ENCODE results near the gene DGCR8.

The DGCR8 gene

DNA sequence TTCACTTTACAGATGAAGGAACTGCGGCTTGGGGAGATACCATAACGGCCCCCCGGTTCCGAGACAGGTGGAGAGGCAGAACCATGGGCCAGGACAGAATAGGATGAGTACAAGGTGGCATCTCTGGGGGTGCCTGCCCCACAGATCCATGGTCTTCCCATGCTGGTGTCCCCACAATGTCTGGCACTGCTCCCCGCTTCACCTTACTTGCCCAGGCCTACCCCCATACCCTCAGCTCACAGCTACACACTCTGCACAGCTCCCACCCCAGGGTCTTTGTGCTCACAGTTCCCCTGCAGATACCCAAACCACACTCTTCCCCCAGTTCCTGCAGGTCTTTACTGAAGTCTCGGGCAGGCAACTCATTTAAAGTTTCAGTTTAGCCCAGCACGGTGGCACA is 11.4 kb upstream of the DGCR8 start:
- DNase-seq: no peak
- Mint-ChIP-seq H3K4me1 (ENCODE audit: low read depth) (no peaks in the 10 kb centered on the region), H3K9me3 (no peaks in the 10 kb centered on the region), H3K27ac (no peak overlapping the region), H3K27me3 (no peaks in the 10 kb centered on the region), H3K36me3 (ENCODE audit: low read depth) (peaks cover 16% of the 10 kb centered on the region), H3K4me3 (no peak overlapping the region)

DNA sequence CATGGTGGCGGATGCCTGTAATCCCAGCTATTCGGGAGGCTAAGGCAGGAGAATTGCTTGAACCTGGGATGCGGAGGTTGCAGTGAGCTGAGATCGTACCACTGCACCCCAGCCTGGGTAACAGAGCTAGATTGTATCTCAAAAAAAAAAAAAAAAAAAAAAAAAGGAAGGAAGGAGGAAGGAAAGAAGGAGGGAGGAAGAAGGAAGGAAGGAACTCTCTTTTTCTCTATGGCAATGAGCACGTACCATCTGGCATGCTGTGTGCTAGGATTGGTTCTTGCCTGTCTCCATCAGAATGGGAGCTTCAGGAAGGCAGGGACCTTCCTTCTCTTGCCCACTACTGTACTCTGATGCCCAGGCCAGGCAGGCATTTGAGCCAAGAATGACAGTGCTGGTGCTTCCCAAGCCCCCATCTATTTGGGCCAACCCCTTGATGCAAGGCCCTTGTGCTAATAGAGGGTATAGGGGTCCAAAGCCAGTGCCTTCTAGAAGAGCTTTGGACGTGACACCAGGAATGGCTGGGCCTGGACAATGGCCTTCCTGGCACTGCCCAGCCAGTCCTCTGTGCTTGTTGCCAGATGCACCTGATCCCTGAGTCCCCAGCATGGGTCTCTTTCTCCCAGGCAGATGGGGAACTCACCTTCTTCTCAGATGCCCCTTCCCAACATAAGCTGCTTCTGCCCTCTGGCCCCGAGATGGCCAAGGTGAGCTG is 10.6 kb upstream of the DGCR8 start:
- Mint-ChIP-seq H3K36me3 (ENCODE audit: low read depth) (peaks cover 8% of the 10 kb centered on the region), H3K27me3 (no peaks in the 10 kb centered on the region), H3K4me3 (no peak overlapping the region), H3K4me1 (ENCODE audit: low read depth) (no peaks in the 10 kb centered on the region), H3K9me3 (no peaks in the 10 kb centered on the region), H3K27ac (no peak overlapping the region)
- DNase-seq: no peak

DNA sequence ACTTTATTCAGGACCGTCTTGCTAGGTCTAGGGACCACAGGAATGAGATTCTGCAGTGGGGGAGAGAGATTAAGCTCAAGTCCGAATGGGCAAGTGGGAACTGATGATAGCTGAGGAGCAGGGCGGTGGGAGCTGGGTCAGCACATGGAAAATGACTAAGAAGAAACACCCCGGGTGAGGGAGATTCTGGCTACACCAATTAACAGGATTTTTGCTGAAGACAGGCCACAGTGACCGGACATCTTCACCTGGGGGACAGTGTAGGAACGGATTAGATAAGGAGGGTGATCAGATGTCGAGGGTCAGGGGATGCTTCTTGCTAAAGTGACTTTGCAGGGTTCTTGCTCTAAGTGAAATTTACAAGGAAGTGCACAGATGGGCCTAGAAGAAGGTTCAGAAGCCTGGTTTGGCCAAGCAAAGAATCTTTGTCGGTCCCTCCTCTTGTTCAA is 8.5 kb upstream of the DGCR8 start:
- no peak overlapping the region for H3K4me3 Mint-ChIP-seq
- no peaks in the 10 kb centered on the region for H3K9me3 Mint-ChIP-seq
- no peaks in the 10 kb centered on the region for H3K27me3 Mint-ChIP-seq
- H3K4me1 Mint-ChIP-seq (ENCODE audit: low read depth): no peaks in the 10 kb centered on the region
- no peak overlapping the region for H3K27ac Mint-ChIP-seq
- no peak for DNase-seq
- H3K36me3 Mint-ChIP-seq (ENCODE audit: low read depth): no peaks in the 10 kb centered on the region

DNA sequence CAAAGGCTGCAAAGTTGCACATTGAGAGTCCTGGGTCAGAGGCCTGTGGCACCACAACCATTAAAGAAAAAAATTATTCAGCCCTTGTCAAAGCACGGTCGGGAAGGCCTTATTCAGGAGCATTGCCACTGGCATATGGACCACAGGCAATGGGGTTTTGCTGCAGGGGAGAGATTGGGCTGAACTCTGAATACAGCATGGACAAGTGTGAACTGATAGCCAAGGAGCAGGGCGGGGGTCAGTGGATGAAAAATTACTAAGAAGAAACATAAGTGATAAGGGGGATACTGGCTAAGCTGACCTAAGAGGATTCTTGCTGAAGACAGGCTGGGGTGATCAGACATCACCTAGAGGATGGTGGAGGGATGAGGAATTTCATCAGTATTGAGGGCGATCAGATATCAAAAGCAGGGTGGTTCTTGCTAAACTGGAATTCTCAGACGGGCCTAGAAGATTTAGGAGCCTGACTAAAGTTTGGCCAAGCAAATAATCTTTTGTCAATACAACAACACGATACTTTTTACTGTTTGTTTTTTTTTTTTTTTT is 3.3 kb upstream of the DGCR8 start:
- no peak for DNase-seq
- no peak overlapping the region for H3K27ac Mint-ChIP-seq

DNA sequence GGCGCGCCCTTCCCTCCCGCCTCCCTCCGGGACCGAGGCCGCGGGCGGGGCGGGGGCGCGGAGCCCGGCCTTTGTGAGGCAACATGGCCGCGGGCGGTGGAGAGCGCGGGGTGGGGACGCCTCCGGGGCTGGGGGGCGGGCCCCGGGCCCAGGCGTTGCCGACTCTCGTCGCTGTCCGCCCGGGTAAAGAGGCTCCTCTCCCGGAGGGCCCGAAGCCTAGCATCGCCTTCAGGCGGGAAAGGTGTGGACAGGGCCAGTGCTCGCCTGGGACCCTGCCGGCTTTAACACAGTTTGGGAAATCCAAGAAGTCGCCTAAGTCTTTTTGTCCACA is 369 bp downstream of the DGCR8 start:
- Mint-ChIP-seq H3K27me3 (no peaks in the 10 kb centered on the region), H3K4me3 (peak overlapping the region; percentile 89), H3K4me1 (ENCODE audit: low read depth) (peaks cover 44% of the 10 kb centered on the region), H3K27ac (peak overlapping the region; percentile 90), H3K9me3 (no peaks in the 10 kb centered on the region), H3K36me3 (ENCODE audit: low read depth) (peaks cover 48% of the 10 kb centered on the region)
- peak; percentile 85 for DNase-seq

More for the DNA sequence above, 3.3 kb upstream of the DGCR8 start:
- no peaks in the 10 kb centered on the region for H3K9me3 Mint-ChIP-seq
- no peak overlapping the region for H3K4me3 Mint-ChIP-seq
- H3K36me3 Mint-ChIP-seq (ENCODE audit: low read depth): peaks cover 17% of the 10 kb centered on the region
- H3K4me1 Mint-ChIP-seq (ENCODE audit: low read depth): peaks cover 11% of the 10 kb centered on the region
- no peaks in the 10 kb centered on the region for H3K27me3 Mint-ChIP-seq

DNA sequence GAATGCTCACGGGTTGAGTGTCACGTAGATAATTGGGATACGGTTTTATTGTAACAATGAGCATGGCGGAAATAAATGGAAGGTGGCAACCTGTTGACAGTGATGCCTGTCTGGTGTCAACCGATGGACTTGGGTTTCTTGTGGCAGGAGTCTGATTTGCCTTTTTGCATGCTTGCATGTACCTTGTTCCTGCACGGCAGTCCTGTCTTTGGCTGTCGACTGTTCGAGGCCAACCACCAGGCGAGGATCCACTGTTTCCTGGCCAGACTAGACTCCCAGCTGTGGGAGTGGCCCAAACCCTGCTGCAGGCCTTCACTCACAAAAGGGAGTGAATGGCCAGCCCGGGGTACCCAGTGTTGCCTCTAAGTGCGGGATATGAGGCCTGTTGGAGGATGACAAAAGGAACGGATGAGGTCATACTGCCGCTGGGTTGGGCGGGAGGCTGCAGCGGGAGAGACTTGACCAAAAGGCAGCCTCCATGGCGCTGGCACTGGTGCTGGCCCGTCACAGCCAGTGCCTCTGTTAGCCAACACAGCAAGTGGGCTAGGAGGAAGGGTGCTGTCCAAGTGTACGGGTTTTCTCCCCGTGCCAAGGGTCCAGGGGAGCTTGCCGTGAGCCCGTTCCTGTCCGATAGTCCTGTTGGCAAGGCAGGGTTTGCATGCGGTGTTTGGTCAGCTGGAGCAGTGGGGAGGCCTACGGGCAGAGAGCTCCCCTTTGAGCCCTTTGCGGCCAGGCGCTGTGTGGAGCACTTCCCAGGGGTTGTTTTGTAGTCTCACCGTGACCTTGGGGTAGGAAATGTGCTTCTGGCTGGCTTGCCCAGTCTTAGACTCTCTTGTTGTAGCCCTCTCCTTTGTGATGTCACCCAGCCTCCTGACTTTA is 974 bp downstream of the DGCR8 start:
- peaks cover 44% of the 10 kb centered on the region for H3K4me1 Mint-ChIP-seq (ENCODE audit: low read depth)
- H3K36me3 Mint-ChIP-seq (ENCODE audit: low read depth): peaks cover 54% of the 10 kb centered on the region
- H3K27ac Mint-ChIP-seq: peak overlapping the region; percentile 90
- H3K27me3 Mint-ChIP-seq: no peaks in the 10 kb centered on the region
- H3K9me3 Mint-ChIP-seq: no peaks in the 10 kb centered on the region
- DNase-seq: peak; percentile 45
- peak overlapping the region; percentile 89 for H3K4me3 Mint-ChIP-seq

DNA sequence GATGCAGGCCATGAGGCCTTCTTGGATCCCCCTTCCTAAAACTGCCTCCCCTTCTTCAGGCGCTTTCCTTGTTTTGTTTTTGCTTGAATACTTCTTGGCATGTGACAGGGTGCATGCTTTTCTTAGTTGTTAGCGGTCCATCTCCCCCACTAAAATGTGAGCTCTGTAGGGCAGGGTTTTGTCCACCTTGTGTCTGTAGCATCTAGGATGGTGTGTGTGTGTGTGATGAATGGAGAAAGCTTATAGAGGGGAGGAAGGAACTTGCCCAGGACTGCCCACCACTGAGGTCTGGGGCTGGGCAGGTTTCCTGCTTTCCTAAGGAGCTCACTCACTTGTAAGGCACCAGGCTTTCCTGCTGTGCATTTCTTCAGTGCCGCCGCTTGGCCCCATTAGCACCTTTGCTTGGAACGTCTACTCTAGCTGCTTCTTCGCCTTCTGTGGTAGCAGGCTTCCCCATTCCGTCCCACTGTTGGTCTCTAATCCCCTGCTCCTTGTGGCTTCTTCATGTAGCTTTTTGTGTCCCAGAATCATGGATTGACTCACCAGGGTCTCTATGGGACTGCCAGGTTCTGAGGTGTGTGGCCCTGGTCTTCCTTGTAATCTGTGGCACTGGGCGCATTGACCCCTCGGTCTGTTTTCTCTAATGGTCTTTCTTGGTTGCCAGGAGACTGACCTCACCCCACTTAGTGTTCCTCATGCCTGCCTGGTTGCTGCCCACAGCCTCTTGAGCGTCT is 3.3 kb downstream of the DGCR8 start:
- peaks cover 77% of the 10 kb centered on the region for H3K36me3 Mint-ChIP-seq (ENCODE audit: low read depth)
- H3K9me3 Mint-ChIP-seq: no peaks in the 10 kb centered on the region
- peak overlapping the region; percentile 69 for H3K27ac Mint-ChIP-seq
- no peak for DNase-seq
- H3K4me3 Mint-ChIP-seq: peak overlapping the region; percentile 28
- H3K4me1 Mint-ChIP-seq (ENCODE audit: low read depth): peaks cover 54% of the 10 kb centered on the region
- no peaks in the 10 kb centered on the region for H3K27me3 Mint-ChIP-seq

DNA sequence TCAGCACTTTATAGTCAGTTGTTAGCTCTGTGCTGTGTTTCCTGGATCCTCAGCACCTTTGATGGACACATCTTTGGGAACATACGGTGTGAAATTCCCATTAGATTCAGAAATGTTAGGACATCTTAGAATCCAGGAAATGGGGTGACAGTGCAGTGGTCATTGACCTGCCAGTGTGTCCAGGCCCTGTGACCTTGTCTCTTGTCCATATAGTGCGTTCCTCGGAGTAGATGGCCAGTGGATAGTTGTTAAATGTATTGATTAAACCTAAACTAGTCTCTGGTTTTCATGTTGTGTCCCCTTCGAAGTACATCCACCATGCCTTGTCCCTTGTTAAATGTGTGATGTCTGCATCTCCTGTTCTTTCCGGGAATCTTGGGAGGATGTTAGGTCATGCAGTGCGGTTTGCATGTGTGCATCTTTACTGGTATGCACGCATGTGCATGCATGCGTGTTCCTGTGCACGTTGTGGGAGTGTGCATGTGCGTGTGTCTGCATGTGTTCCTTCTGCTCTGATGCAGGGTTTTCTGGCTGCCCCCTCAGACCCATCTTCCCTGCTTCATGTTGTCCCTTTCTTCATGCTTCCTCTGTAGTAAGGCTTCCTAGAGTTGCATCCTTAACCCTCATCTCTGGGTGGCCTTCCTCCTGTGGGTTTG is 4.0 kb downstream of the DGCR8 start:
- Mint-ChIP-seq H3K9me3 (no peaks in the 10 kb centered on the region), H3K4me1 (ENCODE audit: low read depth) (peaks cover 54% of the 10 kb centered on the region), H3K36me3 (ENCODE audit: low read depth) (peaks cover 84% of the 10 kb centered on the region), H3K4me3 (no peak overlapping the region), H3K27ac (peak overlapping the region; percentile 23), H3K27me3 (no peaks in the 10 kb centered on the region)
- DNase-seq: no peak

DNA sequence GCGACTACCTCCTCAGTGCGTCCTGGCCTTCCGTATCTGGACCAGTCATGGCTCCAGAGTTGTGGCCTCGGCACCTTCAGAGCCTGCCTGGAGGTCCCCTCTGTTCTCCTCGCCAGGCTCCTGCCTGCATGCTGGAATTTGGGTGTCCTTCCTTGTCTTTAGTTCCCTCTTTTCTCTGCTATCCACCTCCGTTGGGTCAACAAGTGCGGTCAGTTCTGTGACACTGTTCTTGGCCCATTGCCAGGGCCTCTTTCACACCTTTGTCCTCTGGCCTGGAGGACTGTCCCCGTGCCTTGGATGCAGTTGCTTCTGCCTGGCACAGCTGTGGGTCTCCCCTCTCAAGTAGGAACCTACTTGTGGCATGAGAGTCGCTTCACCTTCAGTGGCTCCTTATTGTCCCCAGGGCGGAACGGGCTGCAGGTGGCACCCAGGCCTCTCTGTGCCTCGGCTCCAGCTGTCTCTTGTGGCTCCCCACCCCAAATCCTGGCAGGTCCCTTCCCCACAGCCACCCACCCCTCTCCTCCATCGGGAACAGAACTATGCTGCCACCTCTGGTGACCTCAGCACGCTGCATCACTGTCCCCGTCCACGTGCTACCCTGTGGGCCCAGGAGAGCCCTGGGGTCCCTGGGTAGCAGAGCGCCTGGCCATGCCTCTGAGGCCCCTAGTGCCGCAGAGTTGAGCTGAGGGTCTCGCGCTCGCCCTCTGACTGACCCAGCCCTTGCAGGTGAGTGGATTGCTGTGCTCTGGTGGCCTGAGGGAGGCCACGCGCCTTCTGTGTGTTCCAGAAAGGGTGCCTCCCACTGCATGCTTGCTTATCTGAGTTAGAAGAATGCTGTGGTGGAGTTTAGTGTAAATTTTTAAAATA is 4.7 kb downstream of the DGCR8 start:
- DNase-seq: no peak
- H3K4me1 Mint-ChIP-seq (ENCODE audit: low read depth): peaks cover 55% of the 10 kb centered on the region
- no peaks in the 10 kb centered on the region for H3K27me3 Mint-ChIP-seq
- H3K9me3 Mint-ChIP-seq: no peaks in the 10 kb centered on the region
- H3K27ac Mint-ChIP-seq: peak overlapping the region; percentile 72
- H3K36me3 Mint-ChIP-seq (ENCODE audit: low read depth): peaks cover 88% of the 10 kb centered on the region
- H3K4me3 Mint-ChIP-seq: no peak overlapping the region

DNA sequence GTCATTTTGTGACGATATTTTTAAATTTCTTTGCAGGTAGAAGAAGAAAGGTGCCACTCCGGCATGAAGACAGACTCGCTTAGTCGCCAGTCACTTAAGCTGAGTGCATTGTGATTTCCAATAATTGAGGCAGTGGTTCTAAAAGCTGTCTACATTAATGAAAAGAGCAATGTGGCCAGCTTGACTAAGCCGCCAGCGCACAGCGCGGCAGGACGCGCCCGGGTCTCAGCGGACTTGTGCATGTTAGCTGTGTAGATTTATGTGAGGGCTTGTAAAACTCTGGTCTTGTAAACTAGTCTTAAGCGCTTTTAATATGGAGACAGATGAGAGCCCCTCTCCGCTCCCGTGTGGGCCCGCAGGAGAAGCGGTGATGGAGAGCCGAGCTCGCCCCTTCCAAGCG is 5.6 kb downstream of the DGCR8 start:
- H3K4me1 Mint-ChIP-seq (ENCODE audit: low read depth): peaks cover 58% of the 10 kb centered on the region
- no peaks in the 10 kb centered on the region for H3K9me3 Mint-ChIP-seq
- peaks cover 94% of the 10 kb centered on the region for H3K36me3 Mint-ChIP-seq (ENCODE audit: low read depth)
- H3K4me3 Mint-ChIP-seq: no peak overlapping the region
- H3K27me3 Mint-ChIP-seq: no peaks in the 10 kb centered on the region
- no peak overlapping the region for H3K27ac Mint-ChIP-seq
- DNase-seq: no peak

DNA sequence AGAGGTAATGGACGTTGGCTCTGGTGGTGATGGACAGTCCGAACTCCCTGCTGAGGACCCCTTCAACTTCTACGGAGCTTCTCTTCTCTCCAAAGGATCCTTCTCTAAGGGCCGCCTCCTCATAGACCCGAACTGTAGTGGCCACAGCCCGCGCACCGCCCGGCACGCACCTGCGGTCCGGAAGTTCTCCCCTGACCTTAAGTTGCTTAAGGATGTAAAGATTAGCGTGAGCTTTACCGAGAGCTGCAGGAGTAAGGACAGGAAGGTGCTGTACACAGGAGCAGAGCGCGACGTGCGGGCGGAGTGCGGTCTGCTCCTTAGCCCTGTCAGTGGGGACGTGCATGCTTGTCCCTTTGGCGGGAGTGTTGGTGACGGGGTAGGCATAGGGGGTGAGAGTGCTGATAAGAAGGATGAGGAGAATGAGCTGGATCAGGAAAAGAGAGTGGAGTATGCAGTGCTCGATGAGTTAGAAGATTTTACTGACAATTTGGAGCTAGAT is 6.1 kb downstream of the DGCR8 start:
- DNase-seq: no peak
- H3K36me3 Mint-ChIP-seq (ENCODE audit: low read depth): peaks cover 94% of the 10 kb centered on the region
- no peak overlapping the region for H3K27ac Mint-ChIP-seq
- no peaks in the 10 kb centered on the region for H3K27me3 Mint-ChIP-seq
- H3K4me1 Mint-ChIP-seq (ENCODE audit: low read depth): peaks cover 57% of the 10 kb centered on the region
- no peaks in the 10 kb centered on the region for H3K9me3 Mint-ChIP-seq
- no peak overlapping the region for H3K4me3 Mint-ChIP-seq

DNA sequence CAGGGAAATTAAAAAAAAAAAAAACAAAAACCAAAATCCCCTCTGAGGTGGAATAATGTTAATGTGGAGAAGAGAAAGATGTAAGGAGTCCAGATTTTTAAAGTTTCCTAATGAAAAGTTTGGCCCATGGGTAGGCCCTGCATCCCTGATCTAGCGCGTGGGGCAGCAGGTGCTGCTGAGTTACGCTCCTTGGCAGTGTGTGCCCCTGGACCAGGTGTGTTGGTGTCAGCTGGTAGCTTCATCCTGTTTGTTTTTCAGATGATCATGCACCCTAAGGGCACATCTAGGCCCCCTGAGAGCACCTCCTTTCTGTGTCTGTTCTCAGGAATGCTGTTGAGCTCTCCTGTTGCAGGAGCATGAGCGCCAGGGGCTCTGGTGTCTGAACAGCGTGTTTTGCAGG is 6.7 kb downstream of the DGCR8 start:
- H3K4me3 Mint-ChIP-seq: no peak overlapping the region
- no peaks in the 10 kb centered on the region for H3K27me3 Mint-ChIP-seq
- H3K4me1 Mint-ChIP-seq (ENCODE audit: low read depth): peaks cover 57% of the 10 kb centered on the region
- no peak for DNase-seq
- H3K9me3 Mint-ChIP-seq: no peaks in the 10 kb centered on the region
- peaks cover 94% of the 10 kb centered on the region for H3K36me3 Mint-ChIP-seq (ENCODE audit: low read depth)
- H3K27ac Mint-ChIP-seq: no peak overlapping the region

Data from activated T-cell treated with anti-CD3 and anti-CD28 coated beads, Interleukin-2, amount 50 U/mL, for 24 hours (primary cell).